H9 (cell line): ENCODE measurements around the gene ITGAE. TPM values are rescaled to one million over a fixed set of nuclear protein-coding genes. Genes with fewer than 3 reads are reported as not detected.

Experiments
- DNase-seq: peaks from one replicate; pipeline ENCODE4 v3.0.0-alpha.2; 2017
- H2AFZ ChIP-seq: one replicate; pipeline ENCODE4 v1.6.1; 2013; ENCODE audit warnings: mild to moderate bottlenecking, low read length, control low read depth, moderate library complexity
- H2AK5ac ChIP-seq: 2 replicates; pipeline ENCODE4 v1.6.1; 2013; ENCODE audit warnings: low read length, control low read depth, mixed read lengths; ENCODE audit not compliant: insufficient read length
- H2BK120ac ChIP-seq: one replicate; pipeline ENCODE4 v1.6.1; 2013; ENCODE audit warnings: low read depth, mild to moderate bottlenecking, low read length, control low read depth, inconsistent platforms; ENCODE audit not compliant: poor library complexity, severe bottlenecking
- H2BK12ac ChIP-seq: 2 replicates; pipeline ENCODE4 v1.6.1; 2013; ENCODE audit warnings: low read length, control low read depth, mixed read lengths, low read depth; ENCODE audit not compliant: insufficient read length
- H2BK15ac ChIP-seq: 2 replicates; pipeline ENCODE4 v1.6.1; 2013; ENCODE audit warnings: low read depth, low read length, control low read depth
- H2BK20ac ChIP-seq: one replicate; pipeline ENCODE4 v1.6.1; 2013; ENCODE audit warnings: low read depth, mild to moderate bottlenecking, low read length, control low read depth, inconsistent platforms; ENCODE audit not compliant: poor library complexity, severe bottlenecking
- H2BK5ac ChIP-seq: 2 replicates; pipeline ENCODE4 v1.6.1; 2013; ENCODE audit warnings: low read length, control low read depth, mixed read lengths; ENCODE audit not compliant: insufficient read length
- H3K14ac ChIP-seq: 2 replicates; pipeline ENCODE4 v1.6.1; 2013; ENCODE audit warnings: low read length, control low read depth; ENCODE audit not compliant: insufficient read depth
- H3K18ac ChIP-seq: 2 replicates; pipeline ENCODE4 v1.6.1; 2013; ENCODE audit warnings: low read depth, mild to moderate bottlenecking, mixed read lengths, low read length, control low read depth; ENCODE audit not compliant: insufficient read length
- H3K23ac ChIP-seq: 2 replicates; pipeline ENCODE4 v1.6.1; 2013; ENCODE audit warnings: low read length, control low read depth, mixed read lengths, low read depth; ENCODE audit not compliant: insufficient read length
- H3K23me2 ChIP-seq: 2 replicates; pipeline ENCODE4 v1.6.1; 2013; ENCODE audit warnings: low read depth, mild to moderate bottlenecking, mixed read lengths, low read length, control low read depth; ENCODE audit not compliant: insufficient read length, poor library complexity, severe bottlenecking
- H3K27ac ChIP-seq: 2 replicates; pipeline ENCODE4 v1.5.1; 2013; ENCODE audit warnings: low read length, control low read depth, mixed read lengths, low read depth; ENCODE audit not compliant: insufficient read length
- H3K27me3 ChIP-seq: 2 replicates; pipeline ENCODE4 v1.6.1; 2013; ENCODE audit warnings: low read length, control low read depth, inconsistent platforms; ENCODE audit not compliant: insufficient read depth
- H3K4ac ChIP-seq: 2 replicates; pipeline ENCODE4 v1.6.1; 2013; ENCODE audit warnings: low read depth, mild to moderate bottlenecking, control low read depth, inconsistent platforms, low read length, moderate library complexity
- H3K4me1 ChIP-seq: 2 replicates; pipeline ENCODE4 v1.6.1; 2013; ENCODE audit warnings: low read length, control low read depth, inconsistent platforms; ENCODE audit not compliant: insufficient read depth
- H3K4me2 ChIP-seq: 2 replicates; pipeline ENCODE4 v1.6.1; 2013; ENCODE audit warnings: low read length, control low read depth, mixed read lengths; ENCODE audit not compliant: insufficient read length, insufficient read depth
- H3K56ac ChIP-seq: 2 replicates; pipeline ENCODE4 v1.6.1; 2013; ENCODE audit warnings: low read depth, mild to moderate bottlenecking, mixed read lengths, low read length, control low read depth; ENCODE audit not compliant: insufficient read length
- H3K79me1 ChIP-seq: 2 replicates; pipeline ENCODE4 v1.6.1; 2013; ENCODE audit warnings: low read depth, mild to moderate bottlenecking, moderate library complexity, low read length, control low read depth, inconsistent platforms; ENCODE audit not compliant: insufficient read depth, poor library complexity, severe bottlenecking
- H3K79me2 ChIP-seq: 2 replicates; pipeline ENCODE4 v1.6.1; 2013; ENCODE audit warnings: low read length, control low read depth, inconsistent platforms; ENCODE audit not compliant: insufficient read depth
- H3K9ac ChIP-seq: 2 replicates; pipeline ENCODE4 v1.6.1; 2013; ENCODE audit warnings: low read length, control low read depth, mixed read lengths; ENCODE audit not compliant: insufficient read length; ENCODE audit errors: extremely low read depth
- H3K9me3 ChIP-seq: one replicate; pipeline ENCODE4 v1.6.1; 2013; ENCODE audit warnings: low read depth, low read length, inconsistent platforms; ENCODE audit not compliant: control insufficient read depth
- H3T11ph ChIP-seq: one replicate; pipeline ENCODE4 v1.6.1; 2013; ENCODE audit warnings: mild to moderate bottlenecking, low read length, control low read depth, inconsistent platforms
- H4K20me1 ChIP-seq: one replicate; pipeline ENCODE4 v1.6.1; 2013; ENCODE audit not compliant: control insufficient read depth, insufficient read length, insufficient read depth
- H4K5ac ChIP-seq: 2 replicates; pipeline ENCODE4 v1.6.1; 2013; ENCODE audit warnings: low read depth, mild to moderate bottlenecking, mixed read lengths, low read length, control low read depth; ENCODE audit not compliant: insufficient read length
- H4K8ac ChIP-seq: replicated peaks from 2 replicates; pipeline ENCODE4 v1.6.1; 2013; ENCODE audit warnings: low read length, control low read depth, mixed read lengths, low read depth; ENCODE audit not compliant: insufficient read length
- H4K91ac ChIP-seq: 2 replicates; pipeline ENCODE4 v1.6.1; 2013; ENCODE audit warnings: low read depth, mild to moderate bottlenecking, moderate library complexity, mixed read lengths, low read length, control low read depth; ENCODE audit not compliant: insufficient read length
- H3K27ac Mint-ChIP-seq, 3 experiments: 2 replicates in 2 of 3; 3 replicates in 1 of 3; pipeline ENCODE4 v1.8.0; 2020 to 2021; ENCODE audit warnings: mixed read lengths in 3 of 3, mild to moderate bottlenecking in 1 of 3, moderate library complexity in 1 of 3
- H3K27me3 Mint-ChIP-seq: 2 replicates; pipeline ENCODE4 v1.8.0; 2021; ENCODE audit warnings: low read depth, mild to moderate bottlenecking, moderate library complexity, mixed read lengths
- H3K36me3 Mint-ChIP-seq, 3 experiments: 2 replicates in 2 of 3; 3 replicates in 1 of 3; pipeline ENCODE4 v1.8.0; 2020 to 2021; ENCODE audit warnings: low read depth in 3 of 3, mixed read lengths in 3 of 3; ENCODE audit not compliant: insufficient read depth in 1 of 3
- H3K4me1 Mint-ChIP-seq, 2 experiments: 2 replicates each; pipeline ENCODE4 v1.8.0; 2020; ENCODE audit warnings: mixed read lengths in 2 of 2
- H3K4me3 Mint-ChIP-seq, 2 experiments: 2 replicates in 1 of 2; 3 replicates in 1 of 2; pipeline ENCODE4 v1.8.0; 2020 to 2021; ENCODE audit warnings: mild to moderate bottlenecking in 2 of 2, mixed read lengths in 2 of 2, moderate library complexity in 1 of 2
- H3K9me3 Mint-ChIP-seq, 2 experiments: 2 replicates in 1 of 2; 3 replicates in 1 of 2; pipeline ENCODE4 v1.8.0; 2020; ENCODE audit warnings: mild to moderate bottlenecking in 2 of 2, mixed read lengths in 2 of 2, moderate library complexity in 1 of 2
- CTCF ChIP-seq: fragments of 200-600 bp; sonication (generic); conservative IDR thresholded peaks from 3 replicates; pipeline ENCODE4 v1.8.0; 2021; ENCODE audit warnings: antibody characterized with exemption, mild to moderate bottlenecking
- WGBS: extraction: QIAGEN DNeasy Blood & Tissue Kit; methylation state at CpG from one replicate; pipeline ENCODE4 v1.1.7; 2013; ENCODE audit warnings: missing lambda C conversion rate, low lambda C conversion rate, mixed read lengths; ENCODE audit not compliant: insufficient read length; ENCODE audit errors: extremely low coverage; 5-methylcytosine and 5-hydroxymethylcytosine counted together
- total RNA-seq: library from RNA; stranded (reverse); gene quantifications from 2 replicates; pipeline ENCODE4 v1.2.1, GENCODE V29; 2021

The ITGAE gene
- total RNA-seq, 1 experiment from 2014 or later = 23.5 TPM

GRCh38 chr17:3827124-3827773, 26.3 kb upstream of the ITGAE start:
- Histone ChIP-seq H2BK12ac (no peak overlapping the region), H3K56ac (no peak overlapping the region), H2BK15ac (no peak overlapping the region), H3K23me2 (no peaks in the 10 kb centered on the region), H2BK5ac (no peak overlapping the region), H3K23ac (no peak overlapping the region), H3T11ph (no peak overlapping the region), H3K14ac (no peak overlapping the region), H3K9ac (no peak overlapping the region), H4K8ac (no peak overlapping the region), H3K79me2 (no peaks in the 10 kb centered on the region), H4K91ac (no peak overlapping the region), H2AK5ac (no peak overlapping the region), H2AFZ (no peak overlapping the region), H3K27me3 (no peaks in the 10 kb centered on the region), H2BK20ac (no peak overlapping the region), H3K79me1 (no peaks in the 10 kb centered on the region), H3K4me2 (no peak overlapping the region), H3K27ac (no peak overlapping the region), H3K4me1 (no peaks in the 10 kb centered on the region), H4K20me1 (no peaks in the 10 kb centered on the region), H3K9me3 (no peaks in the 10 kb centered on the region), H3K4ac (no peak overlapping the region), H4K5ac (no peak overlapping the region), H3K18ac (no peak overlapping the region), H2BK120ac (no peak overlapping the region)
- no peaks in the 10 kb centered on the region; the same call in 1 of the 2 replicates for H3K27me3 Mint-ChIP-seq
- H3K4me1 Mint-ChIP-seq = no peaks in the 10 kb centered on the region
- H3K9me3 Mint-ChIP-seq = no peaks in the 10 kb centered on the region; a peak in 1 of 5 replicates
- TF ChIP-seq CTCF = peak; percentile 88
- DNase-seq = peak; percentile 75
- no peak overlapping the region for H3K4me3 Mint-ChIP-seq
- peaks cover 23 to 68% (median 66%) of the 10 kb centered on the region in 3 experiments; a peak in 6 of 7 replicates for H3K36me3 Mint-ChIP-seq
- no CpG with 5 or more reads among the region's 6 CpGs for WGBS
- no peak overlapping the region for H3K27ac Mint-ChIP-seq
